TTC549 (cell line): ENCODE measurements around the gene CTSE.
"Not testable (repeated sequence)": the region's sequence is repeated elsewhere in the genome, so short reads cannot be mapped to it uniquely, and the experiment has no call there.

ENCODE experiments used
- FAIRE-seq: peaks from 2 replicates; lab custom pipeline; 2012; peaks lifted over from hg19 to GRCh38; lab: Jason Lieb, UNC

The CTSE gene

DNA sequence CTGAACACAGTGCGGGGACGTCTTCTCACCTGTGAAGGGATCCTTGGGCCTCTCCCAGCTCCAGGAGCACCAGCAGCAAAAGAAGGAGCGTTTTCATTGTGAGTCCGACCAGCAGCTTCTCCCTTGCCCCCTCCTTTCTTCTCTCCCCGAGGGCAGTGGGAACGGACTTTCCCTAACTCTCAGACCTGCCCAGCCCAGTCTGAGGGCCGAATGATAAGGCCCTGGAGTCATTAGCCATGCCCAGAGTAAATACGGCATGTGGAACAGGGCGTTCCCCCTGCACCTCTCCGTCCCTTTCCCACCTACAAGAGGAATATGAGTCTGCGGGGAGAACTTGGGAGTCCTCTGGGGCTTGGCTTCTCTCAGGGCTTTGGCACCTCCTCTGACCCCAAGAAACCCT, at the start of gene CTSE:
Gene CTSE, minus strand, starts transcription at position 201 of the 400 bp plus-strand sequence. Its CDS starts 104 bp downstream, at position 97.
- FAIRE-seq, result no peak

DNA sequence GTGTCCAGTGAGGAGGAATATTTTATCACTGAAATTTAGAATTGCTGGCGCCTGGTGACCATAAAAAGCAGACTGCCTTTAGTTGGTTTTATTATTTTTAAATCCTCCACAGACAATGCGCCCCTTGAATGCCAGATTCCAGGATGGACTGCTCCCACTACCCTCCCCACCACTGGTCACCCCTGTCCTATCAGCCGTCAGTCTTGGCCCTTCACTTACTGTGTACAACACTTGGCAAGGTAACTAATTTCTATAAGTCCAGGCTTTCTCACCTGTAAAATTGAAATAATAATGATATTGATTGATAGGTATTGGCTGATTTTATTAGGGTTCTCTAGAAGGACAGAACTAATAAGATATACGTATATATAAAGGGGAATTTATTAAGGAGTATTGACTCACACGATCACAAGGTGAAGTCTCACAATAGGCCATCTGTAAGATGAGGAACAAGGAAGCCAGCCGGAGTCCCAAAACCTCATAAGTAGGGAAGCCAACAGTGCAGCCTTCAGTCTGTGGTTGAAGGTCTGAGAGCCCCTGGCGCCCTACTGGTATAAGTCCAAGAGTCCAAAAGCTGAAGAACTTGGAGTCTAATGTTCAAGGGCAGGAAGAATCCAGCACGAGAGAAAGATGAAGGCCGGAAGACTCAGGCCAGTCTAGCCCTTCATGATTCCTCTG, 47.1 kb upstream of the CTSE start:
- FAIRE-seq, result no peak

DNA sequence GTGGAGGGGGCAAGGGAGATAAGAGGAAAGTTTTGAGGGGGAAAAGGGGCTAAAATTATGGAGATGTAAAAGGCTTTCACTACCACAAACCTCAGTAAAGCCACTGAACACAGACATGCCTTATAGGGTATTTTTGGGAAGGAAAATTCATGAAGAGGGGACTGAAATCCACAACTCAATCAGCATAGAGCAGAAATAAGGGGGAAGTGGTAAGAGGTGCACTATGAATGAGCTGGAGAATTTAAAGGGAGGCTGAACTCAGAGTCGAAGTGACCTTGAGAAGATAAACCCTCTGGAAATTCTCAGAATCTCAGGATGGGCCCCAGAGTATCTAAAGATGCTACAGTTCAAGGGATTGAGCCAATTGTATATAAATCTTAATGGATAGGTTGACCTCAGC, 44.6 kb upstream of the CTSE start:
- FAIRE-seq, result no peak

DNA sequence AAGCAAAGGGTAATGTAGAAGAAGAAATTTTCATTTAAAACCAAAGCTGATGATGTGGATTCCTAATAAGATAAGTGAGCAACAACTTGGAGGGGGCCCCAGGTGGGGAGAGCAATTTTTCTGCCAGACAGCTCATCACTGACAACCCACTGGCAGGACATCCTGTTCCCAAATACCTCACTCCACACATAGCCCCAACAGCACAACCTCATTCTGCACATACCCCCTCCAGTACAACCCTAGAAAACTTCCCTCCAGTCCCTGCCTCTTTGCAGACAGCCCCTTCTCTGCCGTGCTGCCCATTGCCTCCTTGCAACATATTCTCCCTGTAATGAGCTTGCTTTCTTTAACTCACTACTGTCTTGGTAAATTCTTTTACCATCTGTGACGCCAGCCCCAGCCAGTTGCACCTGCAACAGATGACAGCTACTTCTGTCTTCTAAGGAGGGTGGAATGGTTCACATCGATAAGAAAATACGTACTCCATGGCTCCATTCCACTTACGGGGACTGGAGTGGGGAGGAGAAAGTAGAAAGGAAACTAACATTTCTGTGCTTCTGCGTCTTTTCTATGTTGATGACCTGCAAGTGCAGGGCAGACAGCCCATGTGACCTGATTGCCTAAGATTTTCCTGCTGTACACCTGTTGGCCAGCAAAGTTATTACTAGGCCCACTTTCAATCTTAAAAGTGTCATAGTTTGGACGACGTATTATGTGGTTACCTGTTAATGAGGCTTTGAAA, 44.0 kb upstream of the CTSE start:
- FAIRE-seq, result no peak

DNA sequence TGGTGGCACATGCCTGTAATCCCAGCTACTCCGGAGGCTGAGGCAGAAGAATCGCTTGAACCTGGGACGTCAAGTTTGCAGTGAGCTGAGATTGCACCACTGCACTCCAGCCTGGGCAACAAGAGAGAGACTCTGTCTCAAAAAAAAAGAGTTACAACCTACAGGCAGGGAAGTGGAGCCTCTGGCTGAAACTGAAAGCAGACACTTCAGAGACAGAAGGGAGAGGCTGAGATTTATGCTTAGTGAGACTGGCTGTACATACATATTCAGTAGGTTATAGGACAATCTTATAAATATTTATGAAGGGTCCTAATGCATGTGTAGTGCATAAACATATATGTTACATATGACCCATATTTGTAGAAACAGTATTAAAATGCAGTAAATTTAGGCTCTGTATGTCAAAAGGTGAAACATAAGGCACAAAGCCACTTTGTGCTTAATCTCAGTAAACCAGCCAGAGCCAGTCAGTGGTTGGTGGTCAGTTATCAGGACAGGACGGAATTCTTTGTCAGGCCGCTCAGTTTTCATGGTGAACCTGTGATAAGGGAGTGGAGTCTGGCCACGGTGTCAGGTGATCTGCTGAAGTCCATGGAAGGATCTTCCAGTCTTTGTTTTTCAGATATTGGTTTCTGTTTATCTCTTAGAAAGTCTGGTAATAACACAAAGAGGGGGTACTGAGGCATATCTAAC, 42.9 kb upstream of the CTSE start:
- FAIRE-seq, result no peak

DNA sequence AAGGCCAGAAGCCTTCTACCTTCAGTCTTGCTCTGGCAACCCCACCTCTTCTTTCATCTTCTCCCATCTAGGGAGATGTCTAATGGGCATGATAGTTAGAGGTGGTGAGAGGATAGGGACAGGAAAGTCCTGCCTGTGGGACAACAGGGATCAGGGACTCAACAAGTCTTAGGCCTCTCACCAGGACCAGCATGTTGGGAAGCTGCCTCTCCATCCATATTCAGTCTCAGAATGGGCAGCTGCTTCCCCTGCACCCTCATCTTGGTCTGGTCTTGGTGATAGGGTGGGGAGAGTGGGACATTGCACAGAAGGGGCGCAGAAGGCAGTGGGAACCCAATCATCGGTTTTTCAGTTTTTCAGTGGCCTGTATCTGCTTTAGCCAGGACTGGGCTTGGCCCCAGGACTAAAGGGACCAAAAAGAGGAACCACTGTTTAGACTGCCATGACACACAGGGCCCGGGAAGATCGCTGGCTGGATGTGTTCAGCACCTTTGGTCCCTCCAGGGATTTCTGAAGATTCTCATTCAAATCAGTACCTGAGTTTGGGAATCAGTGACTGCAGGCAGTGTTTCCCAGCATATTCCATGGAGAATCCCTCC, 42.0 kb upstream of the CTSE start:
- FAIRE-seq, result no peak

DNA sequence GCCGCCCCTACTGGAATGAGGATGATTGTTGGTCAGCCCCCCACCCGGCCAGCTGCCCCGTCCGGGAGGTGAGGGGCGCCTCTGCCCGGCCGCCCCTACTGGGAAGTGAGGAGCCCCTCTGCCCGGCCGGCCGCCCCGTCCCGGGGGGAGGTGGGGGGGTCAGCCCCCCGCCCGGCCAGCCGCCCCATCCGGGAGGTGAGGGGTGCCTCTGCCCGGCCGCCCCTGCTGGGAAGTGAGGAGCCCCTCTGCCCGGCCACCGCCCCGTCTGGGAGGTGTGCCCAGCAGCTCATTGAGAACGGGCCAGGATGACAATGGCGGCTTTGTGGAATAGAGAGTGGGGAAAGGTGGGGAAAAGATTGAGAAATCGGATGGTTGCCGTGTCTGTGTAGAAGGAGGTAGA, 40.8 kb upstream of the CTSE start:
- FAIRE-seq, result not testable (repeated sequence)

DNA sequence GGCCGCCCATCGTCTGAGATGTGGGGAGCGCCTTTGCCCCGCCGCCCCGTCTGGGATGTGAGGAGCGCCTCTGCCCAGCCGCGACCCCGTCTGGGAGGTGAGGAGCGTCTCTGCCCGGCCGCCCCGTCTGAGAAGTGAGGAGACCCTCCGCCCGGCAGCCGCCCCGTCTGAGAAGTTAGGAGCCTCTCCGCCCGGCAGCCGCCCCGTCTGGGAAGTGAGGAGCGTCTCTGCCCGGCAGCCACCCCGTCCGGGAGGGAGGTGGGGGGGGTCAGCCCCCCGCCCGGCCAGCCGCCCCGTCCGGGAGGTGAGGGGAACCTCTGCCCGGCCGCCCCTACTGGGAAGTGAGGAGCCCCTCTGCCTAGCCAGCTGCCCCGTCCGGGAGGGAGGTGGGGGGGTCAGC, 40.3 kb upstream of the CTSE start:
- FAIRE-seq, result not testable (repeated sequence)

DNA sequence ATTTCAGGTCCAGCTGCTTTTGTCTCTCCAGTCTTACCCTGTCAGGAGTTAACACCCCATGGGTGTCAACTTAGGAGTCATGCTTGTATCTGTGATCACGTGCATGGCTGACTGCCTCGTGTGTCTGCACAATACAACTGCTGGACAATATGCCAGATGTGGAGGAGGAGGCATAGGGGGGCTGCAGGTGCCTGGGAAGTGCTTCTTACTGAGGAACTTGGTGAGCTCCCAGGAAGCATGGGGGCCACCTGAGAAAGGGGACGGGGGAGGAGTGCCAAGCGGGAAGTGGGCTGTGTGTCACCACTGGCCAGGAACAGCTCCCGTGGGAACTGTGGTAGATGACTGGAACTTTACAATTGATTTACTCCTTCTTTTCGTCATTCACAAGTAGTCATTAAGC, 38.8 kb upstream of the CTSE start:
- FAIRE-seq, result no peak

DNA sequence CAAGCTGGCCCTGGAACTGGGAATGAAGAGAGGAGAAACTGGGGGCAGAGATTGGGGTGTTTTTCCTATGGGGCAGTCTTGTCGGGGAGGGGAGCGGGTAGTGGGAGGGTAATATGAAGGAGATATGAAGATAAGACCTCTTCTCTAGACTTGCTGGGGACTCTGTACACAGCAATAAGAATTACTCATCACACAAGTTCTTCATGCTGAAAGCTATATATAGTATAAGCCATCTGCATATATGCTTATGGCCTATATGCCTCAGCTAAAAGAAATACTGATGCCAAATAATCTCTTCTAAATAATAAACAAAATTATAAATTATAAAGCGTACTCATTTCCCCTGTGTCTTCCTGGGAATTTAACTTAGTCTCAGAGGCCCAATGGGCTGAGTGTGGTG, 37.1 kb upstream of the CTSE start:
- FAIRE-seq, result no peak

DNA sequence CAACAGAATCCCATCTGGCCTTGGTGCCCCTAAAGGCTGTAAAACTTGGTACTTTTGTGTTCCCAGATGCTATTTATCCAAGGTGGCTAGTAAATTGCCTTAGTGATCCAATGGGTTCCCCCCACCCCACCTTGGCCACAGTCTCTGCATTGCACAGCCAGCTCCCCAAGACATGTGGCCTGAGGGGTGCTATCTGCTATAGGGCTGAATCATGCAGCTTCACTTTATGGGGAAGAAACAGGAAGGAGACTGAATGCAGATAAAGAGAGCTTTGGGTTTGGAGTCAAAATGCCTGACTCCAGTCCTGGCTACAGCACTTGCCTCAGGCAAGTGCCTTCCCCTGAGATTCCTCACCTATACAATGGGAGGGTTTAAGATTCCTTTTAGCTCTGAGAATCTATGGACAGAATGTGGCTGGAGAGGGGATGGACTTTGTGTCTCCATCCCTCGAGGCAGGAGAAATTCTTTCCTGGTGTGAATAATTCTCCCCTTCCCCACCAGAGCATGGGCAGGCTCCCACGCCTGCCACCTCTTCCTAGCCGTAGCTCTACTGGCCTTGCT, 35.7 kb upstream of the CTSE start:
- no peak for FAIRE-seq

DNA sequence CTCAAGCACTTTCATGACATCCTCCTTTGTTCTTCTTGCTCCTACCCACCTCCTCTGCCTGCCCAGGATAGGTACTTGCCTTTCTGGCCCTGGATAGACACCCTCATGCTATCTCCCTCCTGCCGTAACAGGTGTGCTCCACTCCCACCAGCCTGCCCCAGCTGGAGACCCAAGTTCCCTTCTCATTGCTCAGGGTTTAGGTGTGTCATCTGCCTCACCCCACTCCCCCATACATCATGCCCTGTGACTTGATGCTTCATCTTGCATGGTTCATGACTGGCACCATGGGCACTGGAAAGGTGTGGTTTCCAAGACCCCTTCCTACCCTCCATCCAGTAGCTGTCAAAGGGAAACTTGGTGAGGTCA, 35.2 kb upstream of the CTSE start:
- no peak for FAIRE-seq

DNA sequence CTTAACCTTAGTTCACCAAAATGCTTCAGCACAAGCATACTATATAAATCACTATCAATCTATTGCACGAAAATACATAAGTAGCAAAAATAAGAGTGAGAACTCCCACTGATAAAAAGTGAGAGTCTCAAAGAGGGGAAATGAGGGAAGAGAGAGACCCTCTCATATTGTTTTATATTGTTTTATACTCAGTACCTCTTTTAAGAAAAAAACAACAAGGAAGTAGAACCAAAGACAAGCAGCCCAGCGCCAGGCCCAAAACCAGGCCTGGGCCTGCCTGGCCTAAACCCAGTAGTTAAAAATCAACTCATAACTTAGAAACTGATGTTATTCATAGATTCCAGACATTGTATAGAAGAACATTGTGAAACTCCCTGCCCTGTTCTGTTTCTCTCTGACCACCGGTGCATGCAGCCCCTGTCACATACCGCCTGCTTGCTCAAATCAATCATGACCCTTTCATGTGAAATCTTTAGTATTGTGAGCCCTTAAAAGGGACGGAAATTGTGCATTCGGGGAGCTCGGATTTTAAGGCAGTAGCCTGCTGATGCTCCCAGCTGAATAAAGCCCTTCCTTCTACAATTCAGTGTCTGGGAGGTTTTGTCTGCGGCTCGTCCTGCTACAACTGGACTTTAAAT, 34.7 kb upstream of the CTSE start:
- FAIRE-seq, result not testable (repeated sequence)

DNA sequence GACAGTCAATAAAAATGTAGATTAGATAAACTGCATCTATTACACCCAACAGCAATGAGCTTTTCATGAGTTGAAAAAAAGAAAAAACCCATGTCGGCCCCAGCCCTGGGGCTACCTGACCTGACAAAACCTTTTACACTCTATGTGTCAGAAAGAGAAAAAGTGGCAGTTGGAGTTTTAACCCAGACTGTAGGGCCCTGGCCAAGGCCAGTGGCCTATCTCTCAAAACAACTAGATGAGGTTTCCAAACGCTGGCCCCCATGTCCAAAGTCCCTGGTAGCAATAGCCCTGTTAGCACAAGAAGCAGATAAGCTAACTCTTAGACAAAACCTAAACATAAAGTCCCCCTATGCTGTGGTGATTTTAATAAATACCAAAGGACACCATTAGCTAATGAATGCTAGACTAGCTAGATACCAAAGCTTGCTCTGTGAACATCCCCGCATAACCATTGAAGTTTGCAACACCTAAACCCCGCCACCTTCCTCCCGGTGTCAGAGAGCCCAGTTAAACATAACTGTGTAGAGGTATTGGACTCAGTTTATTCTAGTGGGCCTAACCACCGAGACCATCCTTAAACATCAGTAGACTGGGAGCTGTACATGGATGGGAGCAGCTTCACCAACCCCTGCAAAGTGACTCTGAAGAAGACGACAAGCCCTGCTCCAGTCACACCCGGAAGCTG, 32.1 kb upstream of the CTSE start:
- FAIRE-seq, result not testable (repeated sequence)

DNA sequence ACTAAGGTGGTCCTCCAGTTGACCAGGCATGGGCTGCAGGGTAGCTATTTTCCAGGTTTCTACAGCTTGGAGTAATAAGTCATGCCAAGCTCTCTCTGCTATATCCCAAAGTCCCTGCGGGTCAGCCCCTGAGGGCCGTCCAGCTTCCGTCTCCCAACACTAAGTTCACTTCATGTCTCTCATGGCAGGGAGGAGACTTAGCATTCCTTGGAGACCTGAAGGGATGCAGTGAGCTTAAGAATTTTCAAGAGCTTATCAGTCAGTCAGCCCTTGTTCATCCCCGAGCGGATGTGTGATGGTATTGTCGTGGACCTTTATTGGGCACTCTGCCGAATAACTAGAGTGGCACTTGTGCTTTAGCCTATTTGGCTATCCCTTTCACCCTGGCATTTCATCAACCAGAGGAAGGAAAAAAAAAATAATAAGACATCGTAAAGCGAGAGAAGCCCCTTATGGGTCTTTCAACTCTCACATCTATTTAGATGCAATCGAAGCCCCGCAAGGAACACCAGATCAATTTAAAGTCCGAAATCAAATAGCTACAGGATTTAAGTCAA, 31.5 kb upstream of the CTSE start:
- FAIRE-seq, result not testable (repeated sequence)

DNA sequence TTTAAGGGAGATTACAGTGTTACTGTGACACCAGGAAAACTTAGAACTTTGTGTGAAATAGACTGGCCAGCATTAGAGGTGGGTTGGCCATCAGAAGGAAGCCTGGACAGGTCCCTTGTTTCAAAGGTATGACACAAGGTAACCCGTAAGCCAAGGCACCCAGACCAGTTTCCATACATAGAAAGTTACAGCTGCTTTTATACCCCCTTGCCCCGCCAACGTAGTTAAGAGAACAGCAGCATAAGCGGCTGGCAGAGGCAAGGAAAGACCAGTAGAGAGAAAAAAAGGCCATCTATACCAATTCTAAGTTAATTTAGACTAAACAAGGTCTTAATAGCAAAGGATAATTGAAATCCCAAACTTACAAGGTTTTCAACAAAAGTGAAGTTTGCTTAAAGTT, 29.9 kb upstream of the CTSE start:
- not testable (repeated sequence) for FAIRE-seq

DNA sequence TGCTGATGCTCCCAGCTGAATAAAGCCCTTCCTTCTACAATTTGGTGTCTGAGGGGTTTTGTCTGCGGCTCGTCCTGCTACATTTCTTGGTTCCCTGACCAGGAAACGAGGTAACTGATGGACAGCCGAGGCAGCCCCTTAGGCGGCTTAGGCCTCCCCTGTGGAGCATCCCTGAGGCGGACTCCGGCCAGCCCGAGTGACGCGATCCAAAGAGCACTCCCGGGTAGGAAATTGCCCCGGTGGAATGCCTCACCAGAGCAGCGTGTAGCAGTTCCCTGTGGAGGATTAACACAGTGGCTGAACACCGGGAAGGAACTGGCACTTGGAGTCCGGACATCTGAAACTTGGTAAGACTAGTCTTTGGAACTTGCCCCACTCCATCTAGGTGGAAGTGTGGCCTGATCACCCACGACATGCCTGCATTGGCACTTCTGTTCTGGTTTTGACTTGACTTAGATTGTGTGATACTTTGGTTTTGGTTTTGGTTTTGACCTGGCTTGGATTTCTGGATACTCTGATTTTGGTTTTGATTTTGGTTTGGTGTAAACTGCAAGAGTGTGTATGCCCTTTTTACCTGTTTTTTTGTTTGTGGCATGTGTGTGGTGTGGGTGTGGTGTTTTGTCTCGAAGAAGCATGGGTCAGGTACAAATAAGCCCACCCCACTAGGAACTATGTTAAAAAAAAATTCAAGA, 29.4 kb upstream of the CTSE start, which contains the start of gene RHEX:
Gene RHEX, plus strand, starts transcription at position 255 of the 692 bp plus-strand sequence. CDS start 44,656 bp downstream, outside the sequence.
- FAIRE-seq, result not testable (repeated sequence)

DNA sequence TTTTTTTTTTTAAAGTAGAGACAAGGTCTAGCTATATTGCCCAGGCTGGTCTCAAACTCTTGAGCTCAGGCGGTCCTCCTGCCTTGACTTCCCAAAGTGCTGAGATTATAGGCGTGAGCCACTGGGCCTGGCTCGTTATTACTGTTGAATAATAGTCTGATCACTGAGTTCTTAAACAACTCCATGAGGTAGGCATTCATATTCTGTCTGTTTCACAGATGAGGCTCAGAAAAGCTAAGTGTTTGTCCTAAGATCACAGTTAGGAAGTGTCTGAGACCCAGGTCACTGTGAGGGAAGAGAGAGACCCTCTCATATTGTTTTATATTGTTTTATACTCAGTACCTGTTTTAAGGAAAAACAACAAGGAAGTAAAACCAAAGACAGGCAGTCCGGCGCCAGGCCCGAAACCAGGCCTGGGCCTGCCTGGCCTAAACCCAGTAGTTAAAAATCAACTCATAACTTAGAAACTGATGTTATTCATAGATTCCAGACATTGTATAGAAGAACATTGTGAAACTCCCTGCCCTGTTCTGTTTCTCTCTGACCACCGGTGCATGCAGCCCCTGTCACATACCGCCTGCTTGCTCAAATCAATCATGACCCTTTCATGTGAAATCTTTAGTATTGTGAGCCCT, 28.7 kb upstream of the CTSE start:
- not testable (repeated sequence) for FAIRE-seq

DNA sequence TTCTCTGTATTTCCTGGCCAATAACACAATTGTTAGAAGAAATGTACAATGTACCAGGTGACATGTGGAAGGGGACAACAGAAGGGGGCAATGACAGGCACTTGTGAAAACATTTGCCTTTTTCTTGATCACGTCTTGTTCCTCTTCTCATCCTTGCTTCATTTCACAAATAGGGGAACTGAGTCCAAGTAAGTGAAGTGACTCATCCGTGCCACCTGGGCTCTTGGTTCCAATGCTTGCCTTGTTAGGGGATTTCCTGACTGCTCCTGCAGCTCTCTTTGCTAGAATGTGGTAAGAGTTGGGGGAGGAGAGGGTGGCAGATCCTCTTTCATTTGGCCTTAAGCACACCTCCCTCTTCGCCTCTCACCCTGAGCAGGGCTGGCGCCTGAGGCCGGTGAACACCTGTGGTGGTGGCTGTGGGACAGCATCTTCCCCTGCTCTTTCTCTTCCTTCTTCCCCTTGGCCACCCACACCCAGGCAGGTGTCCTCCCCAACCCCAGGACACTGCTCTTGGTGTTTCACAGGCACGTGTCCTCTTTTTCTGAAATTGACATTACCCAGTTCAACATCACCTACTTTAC, 27.1 kb upstream of the CTSE start:
- FAIRE-seq, result no peak
